ENCODE measurements around the gene FAF2. TPM values are rescaled to one million over a fixed set of nuclear protein-coding genes. Genes with fewer than 3 reads are reported as not detected.

Gene FAF2
- polyA plus RNA-seq, 4 donors = 6.8 to 48.9 (median 15.4) TPM

DNA sequence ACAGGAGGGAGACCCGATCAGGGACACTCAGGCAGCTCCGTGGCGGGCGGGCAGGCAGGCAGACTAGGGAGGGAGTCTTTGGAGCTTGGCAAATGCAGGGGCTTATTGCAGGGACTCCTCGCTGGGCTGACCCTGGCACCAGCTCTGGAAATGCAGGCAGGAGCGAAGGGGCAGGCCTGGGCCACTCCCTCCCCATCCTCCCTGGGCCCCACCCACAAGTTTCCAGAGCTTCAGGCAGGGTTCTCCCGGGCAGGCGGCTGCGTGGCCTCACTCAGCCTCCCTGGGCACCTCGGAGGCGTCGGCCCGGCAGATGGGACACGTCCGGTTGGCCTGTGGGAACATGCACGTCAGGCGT is 80.6 kb downstream of the FAF2 start:
- H3K27ac ChIP-seq (ENCODE audit: low read depth in 1 of 3, low read length in 2 of 3) = no peak overlapping the region
- DNase-seq (no peak), FAIRE-seq (no peak)
- H3K9me3 ChIP-seq (ENCODE audit: control insufficient read depth in 2 of 2, insufficient read depth in 1 of 2, low read depth in 1 of 2, low read length in 1 of 2) = no peaks in the 10 kb centered on the region
- H3K4me1 ChIP-seq (ENCODE audit: control insufficient read depth in 3 of 3, insufficient read depth in 2 of 3, low read depth in 1 of 3, low read length in 2 of 3) = peaks cover 4 to 11% (median 5%) of the 10 kb centered on the region in 3 donors
- peaks cover 28 to 71% (median 38%) of the 10 kb centered on the region in 3 donors for H3K36me3 ChIP-seq (ENCODE audit: control insufficient read depth in 3 of 3, insufficient read depth in 2 of 3, low read depth in 1 of 3, low read length in 3 of 3)
- WGBS, 3 donors = 73 to 74% (median 74%) methylated on average over 15 to 17 of the region's 17 CpGs
- H3K4me3 ChIP-seq (ENCODE audit: low read depth in 1 of 3, low read length in 3 of 3) = no peak overlapping the region
- H3K27me3 ChIP-seq (ENCODE audit: control insufficient read depth in 3 of 3, insufficient read depth in 3 of 3, low read length in 3 of 3) = no peaks in the 10 kb centered on the region

DNA sequence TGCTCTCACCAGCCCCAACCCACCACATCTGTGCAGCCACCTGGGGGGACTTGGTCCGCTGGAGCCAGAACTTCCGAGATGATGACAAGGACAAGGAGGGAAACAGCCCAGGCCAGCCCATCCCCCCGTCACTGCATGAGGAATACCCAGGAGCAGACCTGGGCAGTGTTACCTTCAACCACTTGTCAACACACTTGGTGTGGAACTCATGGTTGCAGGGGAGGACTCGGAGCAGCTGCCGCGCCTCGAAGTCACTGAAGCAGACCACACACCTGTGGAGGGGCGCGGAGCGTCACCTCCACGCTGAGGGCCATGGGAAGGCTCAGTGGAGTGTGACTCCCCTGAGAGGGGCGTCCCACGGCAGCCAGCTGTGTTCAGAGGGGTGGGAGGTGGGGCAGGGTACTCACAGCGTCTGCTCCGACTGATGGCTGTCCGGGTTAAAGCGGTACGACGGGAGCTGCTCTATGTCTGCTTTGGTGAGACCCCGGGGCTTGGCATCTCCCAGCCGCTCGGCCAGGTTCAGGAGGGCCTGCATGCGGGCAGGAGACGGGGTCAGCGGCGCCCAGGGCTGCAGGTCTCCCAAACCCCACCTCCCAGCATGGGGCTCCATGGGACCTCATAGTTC is 81.0 kb downstream of the FAF2 start:
- H3K4me3 ChIP-seq (ENCODE audit: low read depth in 1 of 3, low read length in 3 of 3) = no peak overlapping the region
- DNase-seq (no peak), FAIRE-seq (no peak)
- no peak overlapping the region for H3K27ac ChIP-seq (ENCODE audit: low read depth in 1 of 3, low read length in 2 of 3)
- no peaks in the 10 kb centered on the region for H3K9me3 ChIP-seq (ENCODE audit: control insufficient read depth in 2 of 2, insufficient read depth in 1 of 2, low read depth in 1 of 2, low read length in 1 of 2)
- peaks cover 28 to 75% (median 38%) of the 10 kb centered on the region in 3 donors for H3K36me3 ChIP-seq (ENCODE audit: control insufficient read depth in 3 of 3, insufficient read depth in 2 of 3, low read depth in 1 of 3, low read length in 3 of 3)
- WGBS, 3 donors = 92 to 95% (median 94%) methylated on average over 24 to 26 of the region's 26 CpGs
- H3K27me3 ChIP-seq (ENCODE audit: control insufficient read depth in 3 of 3, insufficient read depth in 3 of 3, low read length in 3 of 3) = no peaks in the 10 kb centered on the region
- peaks cover 5 to 16% (median 8%) of the 10 kb centered on the region in 3 donors for H3K4me1 ChIP-seq (ENCODE audit: control insufficient read depth in 3 of 3, insufficient read depth in 2 of 3, low read depth in 1 of 3, low read length in 2 of 3)

DNA sequence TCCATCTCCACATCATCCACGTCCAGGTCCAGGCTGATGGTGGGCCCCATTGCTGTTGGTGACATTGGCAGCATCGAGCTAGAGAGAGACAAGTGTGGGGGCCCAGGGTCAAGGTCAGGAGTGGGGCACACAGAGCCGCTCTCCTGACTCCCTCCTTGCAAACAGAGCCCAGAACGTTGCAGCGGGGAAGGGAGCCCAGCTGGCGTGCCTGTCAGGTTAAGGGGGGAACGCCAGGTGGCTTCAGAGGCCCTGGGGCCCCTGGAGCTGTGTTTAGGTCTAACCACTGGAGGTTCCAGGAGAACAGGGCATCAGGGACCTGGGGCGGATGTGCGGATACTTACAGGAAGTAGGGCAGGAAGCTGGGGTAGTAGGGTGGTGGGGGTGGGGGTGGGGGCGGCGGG is 81.6 kb downstream of the FAF2 start:
- peaks cover 28 to 81% (median 38%) of the 10 kb centered on the region in 3 donors for H3K36me3 ChIP-seq (ENCODE audit: control insufficient read depth in 3 of 3, insufficient read depth in 2 of 3, low read depth in 1 of 3, low read length in 3 of 3)
- FAIRE-seq (no peak), DNase-seq (peak in 1 of 2 donors; percentile 45)
- peaks cover 5 to 21% (median 11%) of the 10 kb centered on the region in 3 donors for H3K4me1 ChIP-seq (ENCODE audit: control insufficient read depth in 3 of 3, insufficient read depth in 2 of 3, low read depth in 1 of 3, low read length in 2 of 3)
- no peaks in the 10 kb centered on the region for H3K9me3 ChIP-seq (ENCODE audit: control insufficient read depth in 2 of 2, insufficient read depth in 1 of 2, low read depth in 1 of 2, low read length in 1 of 2)
- no peaks in the 10 kb centered on the region for H3K27me3 ChIP-seq (ENCODE audit: control insufficient read depth in 3 of 3, insufficient read depth in 3 of 3, low read length in 3 of 3)
- no peak overlapping the region for H3K4me3 ChIP-seq (ENCODE audit: low read depth in 1 of 3, low read length in 3 of 3)
- H3K27ac ChIP-seq (ENCODE audit: low read depth in 1 of 3, low read length in 2 of 3) = no peak overlapping the region
- 67 to 79% (median 70%) methylated on average over 9 to 11 of the region's 11 CpGs for WGBS, 3 donors

DNA sequence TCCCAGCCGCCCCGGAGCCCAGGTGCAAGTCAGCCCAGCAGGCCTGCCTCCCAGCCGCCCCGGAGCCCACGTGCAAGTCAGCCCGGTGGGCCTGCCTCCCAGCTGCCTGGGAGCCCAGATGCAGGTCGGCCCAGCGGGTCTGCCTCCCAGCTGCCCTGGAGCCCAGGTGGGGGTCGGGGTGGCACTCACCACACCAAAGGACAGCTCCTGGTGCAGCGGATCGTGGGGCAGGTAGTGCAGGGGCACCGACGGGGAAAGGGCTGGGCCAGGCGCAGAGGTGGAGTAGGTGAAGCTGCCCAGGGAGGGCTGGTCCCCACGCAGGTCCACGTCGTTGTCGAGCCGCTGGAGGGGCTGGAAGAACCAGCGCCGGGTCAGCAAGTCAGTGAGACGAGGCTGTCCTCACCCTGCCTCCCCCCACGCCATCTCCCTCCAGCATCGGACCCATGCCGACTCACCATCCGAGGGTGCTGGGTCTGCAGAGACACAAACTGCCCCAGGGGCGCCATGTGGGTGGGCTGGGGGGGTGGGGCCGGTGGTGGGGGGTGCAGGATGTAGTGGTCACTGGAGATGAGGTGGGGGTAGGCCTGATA is 82.3 kb downstream of the FAF2 start:
- WGBS, 3 donors = 74 to 78% (median 74%) methylated on average over 25 to 28 of the region's 28 CpGs
- peaks cover 28 to 87% (median 38%) of the 10 kb centered on the region in 3 donors for H3K36me3 ChIP-seq (ENCODE audit: control insufficient read depth in 3 of 3, insufficient read depth in 2 of 3, low read depth in 1 of 3, low read length in 3 of 3)
- H3K27ac ChIP-seq (ENCODE audit: low read depth in 1 of 3, low read length in 2 of 3) = peak overlapping the region in 1 of 3 donors; percentile 12
- FAIRE-seq = no peak
- no peaks in the 10 kb centered on the region for H3K9me3 ChIP-seq (ENCODE audit: control insufficient read depth in 2 of 2, insufficient read depth in 1 of 2, low read depth in 1 of 2, low read length in 1 of 2)
- DNase-seq = no peak
- peaks cover 7 to 29% (median 15%) of the 10 kb centered on the region in 3 donors for H3K4me1 ChIP-seq (ENCODE audit: control insufficient read depth in 3 of 3, insufficient read depth in 2 of 3, low read depth in 1 of 3, low read length in 2 of 3)
- H3K4me3 ChIP-seq (ENCODE audit: low read depth in 1 of 3, low read length in 3 of 3) = no peak overlapping the region
- no peaks in the 10 kb centered on the region for H3K27me3 ChIP-seq (ENCODE audit: control insufficient read depth in 3 of 3, insufficient read depth in 3 of 3, low read length in 3 of 3)

DNA sequence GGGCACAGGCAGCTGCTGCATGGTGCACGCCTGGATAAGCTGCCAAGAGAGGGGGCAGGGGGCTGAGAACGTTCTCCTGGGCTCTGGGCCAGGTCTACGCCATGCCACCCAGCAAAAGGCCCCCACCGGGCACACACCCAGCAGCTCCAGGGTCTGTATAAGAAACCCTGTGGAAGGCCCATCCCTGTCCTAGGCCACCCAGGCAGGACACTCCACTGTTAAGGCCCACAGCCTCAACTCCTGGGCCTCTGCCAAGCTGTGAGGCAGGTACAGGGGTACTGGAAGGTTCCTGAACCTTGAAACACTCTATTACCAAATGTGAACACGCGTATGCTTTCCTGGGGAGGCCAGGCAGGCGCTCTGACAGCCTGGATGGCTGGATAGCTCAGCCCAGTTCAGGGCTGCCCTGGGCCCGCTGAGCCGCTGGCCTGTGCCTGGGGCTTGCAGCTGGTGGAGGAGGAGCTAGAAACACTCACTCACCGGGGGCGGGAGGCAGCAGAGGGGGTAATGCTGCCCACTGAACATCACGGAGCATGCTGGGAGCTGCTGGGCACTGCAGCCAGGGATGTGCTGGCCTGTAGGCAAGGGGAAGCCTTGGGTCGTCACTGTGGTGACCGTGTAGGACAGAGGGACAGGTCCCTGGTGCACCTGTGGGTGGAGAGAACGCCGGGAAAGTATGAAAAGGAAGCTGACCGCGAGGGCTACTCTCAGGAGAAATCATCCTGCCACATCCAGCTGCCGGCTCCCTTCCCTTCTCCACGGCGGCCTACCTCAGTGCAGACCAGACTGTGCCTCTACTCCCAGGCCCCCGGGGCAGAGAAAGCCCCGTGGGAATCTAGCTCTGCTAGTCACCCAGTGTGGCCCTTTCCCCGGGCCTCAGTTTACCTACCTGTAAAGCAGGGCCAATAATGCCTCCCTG is 83.1 kb downstream of the FAF2 start:
- DNase-seq = no peak
- peaks cover 28 to 87% (median 38%) of the 10 kb centered on the region in 3 donors for H3K36me3 ChIP-seq (ENCODE audit: control insufficient read depth in 3 of 3, insufficient read depth in 2 of 3, low read depth in 1 of 3, low read length in 3 of 3)
- no peak for FAIRE-seq

DNA sequence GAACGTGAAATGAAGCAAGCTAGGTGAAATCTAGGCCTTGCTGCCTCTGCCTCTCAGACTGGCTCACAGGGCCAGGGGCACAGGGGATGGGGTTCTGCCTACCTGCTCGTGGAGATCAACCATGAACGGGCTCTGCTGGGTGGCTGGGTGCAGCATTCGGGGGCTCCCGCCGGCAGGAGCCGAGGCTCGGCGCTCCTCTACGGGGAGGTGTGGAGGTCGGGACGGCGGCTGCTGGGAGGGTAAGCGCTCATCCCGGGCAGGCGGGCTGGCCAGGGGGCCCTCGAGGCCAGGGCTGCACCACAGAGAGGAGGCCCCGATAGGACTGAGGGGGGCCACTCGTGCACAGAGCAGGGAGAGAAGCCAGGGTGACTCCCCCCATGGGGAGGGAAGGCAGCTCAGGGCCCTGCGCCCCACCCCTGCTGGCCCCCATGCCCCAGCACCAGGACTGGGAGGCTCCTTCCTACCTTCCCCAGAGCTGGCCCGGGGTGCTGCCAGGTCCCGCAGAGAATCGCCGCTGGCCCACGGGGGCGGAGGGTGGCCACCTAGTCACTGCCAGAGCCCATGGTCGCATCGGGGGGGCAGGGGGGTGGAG is 83.8 kb downstream of the FAF2 start:
- no peaks in the 10 kb centered on the region for H3K27me3 ChIP-seq (ENCODE audit: control insufficient read depth in 3 of 3, insufficient read depth in 3 of 3, low read length in 3 of 3)
- DNase-seq = no peak
- peaks cover 7 to 30% (median 15%) of the 10 kb centered on the region in 3 donors for H3K4me1 ChIP-seq (ENCODE audit: control insufficient read depth in 3 of 3, insufficient read depth in 2 of 3, low read depth in 1 of 3, low read length in 2 of 3)
- H3K27ac ChIP-seq (ENCODE audit: low read depth in 1 of 3, low read length in 2 of 3) = no peak overlapping the region
- FAIRE-seq = no peak
- WGBS, 3 donors = 78 to 89% (median 88%) methylated on average over 24 to 28 of the region's 28 CpGs
- no peaks in the 10 kb centered on the region for H3K9me3 ChIP-seq (ENCODE audit: control insufficient read depth in 2 of 2, insufficient read depth in 1 of 2, low read depth in 1 of 2, low read length in 1 of 2)
- no peak overlapping the region for H3K4me3 ChIP-seq (ENCODE audit: low read depth in 1 of 3, low read length in 3 of 3)
- H3K36me3 ChIP-seq (ENCODE audit: control insufficient read depth in 3 of 3, insufficient read depth in 2 of 3, low read depth in 1 of 3, low read length in 3 of 3) = peaks cover 28 to 82% (median 38%) of the 10 kb centered on the region in 3 donors

More for the DNA sequence above, 83.1 kb downstream of the FAF2 start:
- Histone ChIP-seq H3K4me3 (ENCODE audit: low read depth in 1 of 3, low read length in 3 of 3) (no peak overlapping the region), H3K27ac (ENCODE audit: low read depth in 1 of 3, low read length in 2 of 3) (peak overlapping the region in 2 of 3 donors; percentile 33 to 47), H3K4me1 (ENCODE audit: control insufficient read depth in 3 of 3, insufficient read depth in 2 of 3, low read depth in 1 of 3, low read length in 2 of 3) (peaks cover 7 to 30% (median 15%) of the 10 kb centered on the region in 3 donors), H3K27me3 (ENCODE audit: control insufficient read depth in 3 of 3, insufficient read depth in 3 of 3, low read length in 3 of 3) (no peaks in the 10 kb centered on the region), H3K9me3 (ENCODE audit: control insufficient read depth in 2 of 2, insufficient read depth in 1 of 2, low read depth in 1 of 2, low read length in 1 of 2) (no peaks in the 10 kb centered on the region)
- 64 to 74% (median 70%) methylated on average over 19 to 24 of the region's 24 CpGs for whole genome bisulfite sequencing, 3 donors

DNA sequence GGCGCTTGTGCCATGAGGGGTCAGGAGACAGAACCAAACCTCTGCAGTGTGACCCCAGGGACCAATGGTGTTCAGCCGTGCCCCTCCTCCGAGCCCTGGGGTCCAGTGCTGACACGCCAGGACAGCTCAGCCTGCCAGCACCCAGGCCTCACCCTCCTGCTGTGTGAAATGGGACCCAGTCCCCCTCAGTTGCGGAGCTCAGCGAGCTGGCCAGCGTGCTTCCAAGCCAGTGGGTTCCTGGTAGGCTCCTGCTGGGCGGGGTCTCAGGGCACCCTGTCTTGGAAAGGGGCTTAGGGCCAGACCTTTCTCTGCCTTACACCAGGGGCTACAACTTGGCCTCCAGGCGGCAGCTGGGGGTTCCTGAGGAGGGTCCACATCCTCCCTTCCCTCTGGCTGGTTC is 84.6 kb downstream of the FAF2 start:
- H3K27me3 ChIP-seq (ENCODE audit: control insufficient read depth in 3 of 3, insufficient read depth in 3 of 3, low read length in 3 of 3) = no peaks in the 10 kb centered on the region
- H3K4me1 ChIP-seq (ENCODE audit: control insufficient read depth in 3 of 3, insufficient read depth in 2 of 3, low read depth in 1 of 3, low read length in 2 of 3) = peaks cover 7 to 30% (median 15%) of the 10 kb centered on the region in 3 donors
- no peak for FAIRE-seq
- 85 to 89% (median 87%) methylated on average over 8 to 9 of the region's 9 CpGs for WGBS, 3 donors
- H3K9me3 ChIP-seq (ENCODE audit: control insufficient read depth in 2 of 2, insufficient read depth in 1 of 2, low read depth in 1 of 2, low read length in 1 of 2) = no peaks in the 10 kb centered on the region
- no peak for DNase-seq
- H3K27ac ChIP-seq (ENCODE audit: low read depth in 1 of 3, low read length in 2 of 3) = peak overlapping the region in 1 of 3 donors; percentile 93
- H3K4me3 ChIP-seq (ENCODE audit: low read depth in 1 of 3, low read length in 3 of 3) = no peak overlapping the region
- peaks cover 28 to 74% (median 31%) of the 10 kb centered on the region in 3 donors for H3K36me3 ChIP-seq (ENCODE audit: control insufficient read depth in 3 of 3, insufficient read depth in 2 of 3, low read depth in 1 of 3, low read length in 3 of 3)

DNA sequence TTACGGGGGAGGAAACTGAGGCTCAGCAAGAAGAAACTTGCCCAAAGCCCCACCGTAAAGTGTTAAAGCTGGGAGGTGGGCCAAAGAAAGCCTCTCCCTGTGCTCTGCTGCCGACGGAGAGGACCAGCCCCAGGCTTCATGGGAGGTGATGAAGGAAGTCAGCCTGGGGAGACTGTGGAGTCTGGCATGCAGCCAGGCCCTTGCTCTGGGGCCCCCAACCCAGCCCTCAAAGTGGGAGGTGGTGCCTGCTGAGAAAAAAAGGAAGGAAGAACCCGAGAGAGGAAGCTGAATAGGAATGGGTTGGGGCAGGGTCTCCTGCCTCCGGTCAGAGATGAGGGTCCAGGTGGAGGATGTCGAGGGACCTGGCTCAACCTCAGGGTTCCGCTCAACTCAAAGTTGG is 85.2 kb downstream of the FAF2 start:
- Histone ChIP-seq H3K27me3 (ENCODE audit: control insufficient read depth in 3 of 3, insufficient read depth in 3 of 3, low read length in 3 of 3) (no peaks in the 10 kb centered on the region), H3K4me3 (ENCODE audit: low read depth in 1 of 3, low read length in 3 of 3) (peak overlapping the region in 1 of 3 donors; percentile 11), H3K9me3 (ENCODE audit: control insufficient read depth in 2 of 2, insufficient read depth in 1 of 2, low read depth in 1 of 2, low read length in 1 of 2) (no peaks in the 10 kb centered on the region), H3K4me1 (ENCODE audit: control insufficient read depth in 3 of 3, insufficient read depth in 2 of 3, low read depth in 1 of 3, low read length in 2 of 3) (peaks cover 7 to 34% (median 15%) of the 10 kb centered on the region in 3 donors), H3K27ac (ENCODE audit: low read depth in 1 of 3, low read length in 2 of 3) (peak overlapping the region; percentile 86 to 95 (median 93)), H3K36me3 (ENCODE audit: control insufficient read depth in 3 of 3, insufficient read depth in 2 of 3, low read depth in 1 of 3, low read length in 3 of 3) (peaks cover 23 to 68% (median 27%) of the 10 kb centered on the region in 3 donors)
- 20% methylated on average over 8 of the region's 8 CpGs for WGBS, 3 donors
- DNase-seq (peak in 1 of 2 donors; percentile 50), FAIRE-seq (no peak)

All from small intestine (tissue), 7 donors.